ENCODE measurements around the gene B3GAT3.

GRCh38 chr11:62573592-62574362 is 48.0 kb downstream of the B3GAT3 start, which contains the start of gene EEF1G:
- TF ChIP-seq CTCF (conservative IDR thresholded peaks at IDR 0.05 in 1 of 2, IDR thresholded peaks at IDR 0.05 in 1 of 2; ENCODE audit: extremely low read depth in 1 of 2, insufficient read depth in 1 of 2, low read depth in 1 of 2, low read length in 2 of 2) (no peak), EZH2 (IDR thresholded peaks at IDR 0.05; ENCODE audit: borderline replicate concordance, low read length) (no peak)

All from mammary epithelial cell (primary cell).